HCT116 (cell line): ENCODE results near the gene OR6S1. TPM values are rescaled to one million over a fixed set of nuclear protein-coding genes. Genes with fewer than 3 reads are reported as not detected.

Experiments
- ATAC-seq: fragments of 200-7000 bp; cut with Tn5 transposase; 2 replicates; pipeline ENCODE4 v1.9.1; 2020; ENCODE audit warnings: mild to moderate bottlenecking, moderate library complexity
- BruUV-seq: library from RNA; stranded (reverse); fragments of 400-500 nt; replicated peaks from 2 replicates; lab custom pipeline; 2021; lab: Mats Ljungman, UMichigan
- CTCF ChIA-PET: fragments of 300-600 bp; sonication (Branson Sonifier 250); formaldehyde crosslinking; loops from one replicate; lab custom pipeline; 2021; ENCODE audit warnings: antibody characterized with exemption; lab: Charles Lee
- POLR2A ChIA-PET: fragments of 300-600, 350-600 bp; sonication (Branson Sonifier 250); formaldehyde crosslinking; loops from one replicate; lab custom pipeline; 2021; ENCODE audit warnings: antibody characterized with exemption; lab: Charles Lee
- RAD21 ChIA-PET, 2 experiments: fragments of 300-600 bp; sonication (Branson Sonifier 250); formaldehyde crosslinking; loops; one replicate each; lab custom pipeline; 2023; ENCODE audit warnings: low total read pairs in 2 of 2; ENCODE audit not compliant: uncharacterized antibody in 2 of 2, unreplicated experiment in 2 of 2, low non-redundant PET in 1 of 2; lab: Charles Lee
- DNase-seq: peaks from one replicate; pipeline ENCODE4 v3.0.0-alpha.2; 2010; ENCODE audit warnings: low read depth, low spot score
- H2AFZ ChIP-seq: fragments of 200-600 bp; shearing (Covaris generic), sonication (generic); 2 replicates; pipeline ENCODE4 v1.6.1; 2017; ENCODE audit warnings: low read depth, mixed run types, mixed read lengths, antibody characterized with exemption, low read length; ENCODE audit not compliant: poor library complexity, severe bottlenecking
- H3K27ac ChIP-seq: 2 replicates; pipeline ENCODE4 v1.5.1; 2012; ENCODE audit warnings: low read depth, low read length
- H3K27me3 ChIP-seq: fragments of 200-600 bp; sonication (generic); 2 replicates; pipeline ENCODE4 v1.6.1; 2016; ENCODE audit warnings: mixed run types, low read length, mixed read lengths; ENCODE audit not compliant: insufficient read depth
- H3K36me3 ChIP-seq, 2 experiments: fragments of 200-500 bp in 1 of 2; fragments of 200-600 bp in 1 of 2; sonication (Bioruptor generic) in 1 of 2; sonication (generic) in 1 of 2; 2 replicates each; pipeline versions ENCODE4 v1.5.1 to v1.6.1; 2014 to 2016; ENCODE audit warnings: low read length in 2 of 2, inconsistent platforms in 1 of 2, mixed read lengths in 1 of 2, mixed run types in 1 of 2; ENCODE audit not compliant: insufficient read depth in 2 of 2, control insufficient read depth in 1 of 2
- H3K4me1 ChIP-seq, 2 experiments: fragments of 200-600 bp in 1 of 2; sonication (generic) in 1 of 2; 2 replicates each; pipeline versions ENCODE4 v1.5.1 to v1.6.1; 2012 to 2017; ENCODE audit warnings: low read length in 2 of 2, inconsistent platforms in 1 of 2, mild to moderate bottlenecking in 1 of 2, mixed read lengths in 1 of 2, mixed run types in 1 of 2, moderate library complexity in 1 of 2; ENCODE audit not compliant: insufficient read depth in 2 of 2, control insufficient read depth in 1 of 2
- H3K4me2 ChIP-seq: fragments of 200-600 bp; sonication (generic); 2 replicates; pipeline ENCODE4 v1.6.1; 2017; ENCODE audit warnings: mixed run types, low read length, mixed read lengths
- H3K4me3 ChIP-seq, 2 experiments: fragments of 200-600 bp in 1 of 2; sonication (generic) in 1 of 2; replicated peaks in 1 of 2; 2 replicates each; pipeline ENCODE4 v1.5.1; 2011 to 2016; ENCODE audit warnings: low read length in 2 of 2, control low read depth in 1 of 2, low read depth in 1 of 2, mild to moderate bottlenecking in 1 of 2, mixed read lengths in 1 of 2, mixed run types in 1 of 2
- H3K79me2 ChIP-seq: fragments of 200-600 bp; sonication (generic); 2 replicates; pipeline ENCODE4 v1.6.1; 2017; ENCODE audit warnings: mild to moderate bottlenecking, mixed run types, low read length, moderate library complexity, mixed read lengths; ENCODE audit not compliant: insufficient read depth
- H3K9ac ChIP-seq: fragments of 200-600 bp; sonication (generic); 2 replicates; pipeline ENCODE4 v1.6.1; 2016; ENCODE audit warnings: low read length, mixed read lengths
- H3K9me2 ChIP-seq: fragments of 200-600 bp; sonication (generic), shearing (Covaris generic); 2 replicates; pipeline ENCODE4 v1.6.1; 2017; ENCODE audit warnings: mixed run types, mild to moderate bottlenecking, moderate library complexity; ENCODE audit not compliant: insufficient read depth
- H3K9me3 ChIP-seq, 2 experiments: fragments of 200-500 bp in 1 of 2; fragments of 200-600 bp in 1 of 2; sonication (Bioruptor generic) in 1 of 2; sonication (generic) in 1 of 2; 2 replicates each; pipeline ENCODE4 v1.6.1; 2014 to 2017; ENCODE audit warnings: low read length in 2 of 2, mixed read lengths in 2 of 2, inconsistent platforms in 1 of 2, low read depth in 1 of 2, mild to moderate bottlenecking in 1 of 2, mixed run types in 1 of 2, moderate library complexity in 1 of 2; ENCODE audit not compliant: control insufficient read depth in 1 of 2, insufficient read depth in 1 of 2
- H4K20me1 ChIP-seq: fragments of 200-600 bp; sonication (generic), shearing (Covaris generic); 2 replicates; pipeline ENCODE4 v1.6.1; 2017; ENCODE audit warnings: mixed run types, mild to moderate bottlenecking, moderate library complexity; ENCODE audit not compliant: insufficient read depth
- CBX3 ChIP-seq: IDR thresholded peaks from 2 replicates; pipeline ENCODE4 v1.6.1; 2012; ENCODE audit warnings: low read depth
- CEBPB ChIP-seq: IDR thresholded peaks from 2 replicates; pipeline ENCODE4 v1.6.1; 2012; ENCODE audit warnings: low read depth
- ELF1 ChIP-seq: IDR thresholded peaks from 2 replicates; pipeline ENCODE4 v1.6.1; 2012; ENCODE audit warnings: low read depth, borderline replicate concordance
- EZH2phosphoT487 ChIP-seq: fragments of 200-600 bp; IDR thresholded peaks from 2 replicates; pipeline ENCODE4 v1.6.1; 2018; ENCODE audit warnings: antibody characterized with exemption, borderline replicate concordance
- JUND ChIP-seq: IDR thresholded peaks from 2 replicates; pipeline ENCODE4 v1.6.1; 2012
- POLR2AphosphoS5 ChIP-seq: IDR thresholded peaks from 2 replicates; pipeline ENCODE4 v1.6.1; 2011; ENCODE audit warnings: mild to moderate bottlenecking, low read depth, low read length, moderate library complexity
- SP1 ChIP-seq: IDR thresholded peaks from 2 replicates; pipeline ENCODE4 v1.6.1; 2012; ENCODE audit warnings: low read depth
- TCF7L2 ChIP-seq: IDR thresholded peaks from 2 replicates; pipeline ENCODE4 v1.7.0; 2011; ENCODE audit warnings: borderline replicate concordance, inconsistent platforms; ENCODE audit not compliant: insufficient read depth, insufficient read length; ENCODE audit errors: extremely low read depth
- ZFX ChIP-seq: fragments of 450-650 bp; IDR thresholded peaks from 2 replicates; pipeline ENCODE4 v1.6.1; 2017
- ZNF274 ChIP-seq: fragments of 200-500 bp; sonication (Bioruptor generic); IDR thresholded peaks from 2 replicates; pipeline ENCODE4 v1.6.1; 2014; ENCODE audit warnings: mild to moderate bottlenecking, low read depth, low read length, inconsistent platforms
- intact Hi-C: fragments of 100-400 bp; cut with micrococcal nuclease; formaldehyde crosslinking; loops from 2 replicates; pipeline ENCODE4 v1.10.0; 2022
- total RNA-seq: library from RNA; stranded (reverse); gene quantifications from one replicate; pipeline ENCODE4 v1.2.1, GENCODE V29; 2021; ENCODE audit not compliant: unreplicated experiment
- TF ChIP-seq, protein P1 (sequence below), 3 experiments: fragments of 200-600 bp in 1 of 3; sonication (generic) in 1 of 3; IDR thresholded peaks in 2 of 3; conservative IDR thresholded peaks in 1 of 3; 2 replicates each; pipeline ENCODE4 v1.5.1; 2012 to 2017; ENCODE audit warnings: low read depth in 2 of 3, low read length in 2 of 3, antibody characterized with exemption in 1 of 3, borderline replicate concordance in 1 of 3, control low read depth in 1 of 3, mild to moderate bottlenecking in 1 of 3, mixed read lengths in 1 of 3, mixed run types in 1 of 3, moderate library complexity in 1 of 3; ENCODE audit not compliant: insufficient read depth in 1 of 3
- TF ChIP-seq, protein P2 (sequence below): IDR thresholded peaks from 2 replicates; pipeline ENCODE4 v1.6.1; 2012
- TF ChIP-seq, protein P3 (sequence below): IDR thresholded peaks from 2 replicates; pipeline ENCODE4 v1.6.1; 2012; ENCODE audit warnings: low read depth
- TF ChIP-seq, protein P4 (sequence below): IDR thresholded peaks from 2 replicates; pipeline ENCODE4 v1.6.1; 2011; ENCODE audit warnings: mild to moderate bottlenecking, low read length, moderate library complexity; ENCODE audit not compliant: insufficient replicate concordance; ENCODE audit errors: extremely low read depth
- TF ChIP-seq, protein P5 (sequence below): IDR thresholded peaks from 2 replicates; pipeline ENCODE4 v1.6.1; 2012

Gene OR6S1
- total RNA-seq, 1 experiment from 2014 or later: not detected

DNA sequence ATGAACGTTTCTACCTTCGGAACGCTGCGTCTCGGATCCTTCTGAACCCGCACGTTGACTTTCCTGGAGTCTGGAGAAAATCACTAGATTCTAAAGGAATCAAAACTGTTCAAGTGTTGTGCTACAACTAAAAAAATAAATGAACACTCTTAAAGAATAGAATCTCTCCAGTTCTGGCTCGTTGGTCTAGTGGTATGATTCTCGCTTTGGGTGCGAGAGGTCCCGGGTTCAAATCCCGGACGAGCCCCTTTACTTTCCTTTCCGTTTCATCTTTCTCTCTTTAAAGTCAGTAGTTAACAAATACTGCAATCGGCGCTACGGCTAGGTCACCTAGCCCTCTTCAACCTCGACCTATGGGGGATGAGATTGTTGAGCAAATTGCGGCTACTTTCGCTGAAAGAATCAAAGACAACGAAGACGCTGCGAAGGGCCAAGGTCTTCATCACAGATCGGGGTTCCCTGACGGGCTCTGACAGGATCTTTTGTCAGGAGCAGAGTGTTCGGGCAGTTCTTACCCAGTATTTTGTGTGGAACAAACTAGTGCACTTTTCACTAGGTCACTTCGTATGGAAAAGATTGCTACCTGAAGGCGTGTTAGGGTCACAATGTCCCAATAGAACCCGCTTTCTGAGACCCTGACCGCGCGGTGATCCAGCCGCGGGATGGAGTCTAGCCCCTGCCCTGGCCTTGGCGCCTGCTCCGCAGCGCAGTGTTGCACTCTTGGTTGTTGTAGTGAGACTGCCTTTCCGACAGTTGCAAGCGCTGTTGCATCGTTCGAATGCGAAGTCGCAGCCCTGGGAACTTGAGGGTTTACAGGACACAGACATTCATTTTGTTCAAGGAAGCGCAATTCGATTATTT, 8.4 kb downstream of the OR6S1 start:
- peak overlapping the region; percentile 30; the same call in 1 of the 2 replicates for H3K27ac ChIP-seq
- peak overlapping the region; percentile 89 for H2AFZ ChIP-seq
- H3K4me1 ChIP-seq: peaks cover 0 to 28% of the 10 kb centered on the region in 2 experiments; a peak in 3 of 4 replicates
- H3K79me2 ChIP-seq: no peaks in the 10 kb centered on the region
- H3K4me2 ChIP-seq: peak overlapping the region; percentile 74
- H3K9me2 ChIP-seq: no peaks in the 10 kb centered on the region
- peak overlapping the region; percentile 30 to 42 for H3K4me3 ChIP-seq
- TF ChIP-seq TCF7L2 (peak; percentile 7), EZH2phosphoT487 (no peak), JUND (no peak), CBX3 (peak; percentile 65; the same call in 1 of the 2 replicates), ZNF274 (no peak), CEBPB (no peak), SP1 (no peak), POLR2AphosphoS5 (no peak), ELF1 (no peak), ZFX (no peak)
- TF ChIP-seq, protein P1, sequence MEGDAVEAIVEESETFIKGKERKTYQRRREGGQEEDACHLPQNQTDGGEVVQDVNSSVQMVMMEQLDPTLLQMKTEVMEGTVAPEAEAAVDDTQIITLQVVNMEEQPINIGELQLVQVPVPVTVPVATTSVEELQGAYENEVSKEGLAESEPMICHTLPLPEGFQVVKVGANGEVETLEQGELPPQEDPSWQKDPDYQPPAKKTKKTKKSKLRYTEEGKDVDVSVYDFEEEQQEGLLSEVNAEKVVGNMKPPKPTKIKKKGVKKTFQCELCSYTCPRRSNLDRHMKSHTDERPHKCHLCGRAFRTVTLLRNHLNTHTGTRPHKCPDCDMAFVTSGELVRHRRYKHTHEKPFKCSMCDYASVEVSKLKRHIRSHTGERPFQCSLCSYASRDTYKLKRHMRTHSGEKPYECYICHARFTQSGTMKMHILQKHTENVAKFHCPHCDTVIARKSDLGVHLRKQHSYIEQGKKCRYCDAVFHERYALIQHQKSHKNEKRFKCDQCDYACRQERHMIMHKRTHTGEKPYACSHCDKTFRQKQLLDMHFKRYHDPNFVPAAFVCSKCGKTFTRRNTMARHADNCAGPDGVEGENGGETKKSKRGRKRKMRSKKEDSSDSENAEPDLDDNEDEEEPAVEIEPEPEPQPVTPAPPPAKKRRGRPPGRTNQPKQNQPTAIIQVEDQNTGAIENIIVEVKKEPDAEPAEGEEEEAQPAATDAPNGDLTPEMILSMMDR (IDR thresholded peaks at IDR 0.05 in 2 of 3, conservative IDR thresholded peaks at IDR 0.05 in 1 of 3; ENCODE audit: borderline replicate concordance in 1 of 3, insufficient read depth in 1 of 3, low read depth in 2 of 3, low read length in 2 of 3): no peak
- TF ChIP-seq, protein P2, sequence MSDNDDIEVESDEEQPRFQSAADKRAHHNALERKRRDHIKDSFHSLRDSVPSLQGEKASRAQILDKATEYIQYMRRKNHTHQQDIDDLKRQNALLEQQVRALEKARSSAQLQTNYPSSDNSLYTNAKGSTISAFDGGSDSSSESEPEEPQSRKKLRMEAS: no peak
- TF ChIP-seq, protein P3, sequence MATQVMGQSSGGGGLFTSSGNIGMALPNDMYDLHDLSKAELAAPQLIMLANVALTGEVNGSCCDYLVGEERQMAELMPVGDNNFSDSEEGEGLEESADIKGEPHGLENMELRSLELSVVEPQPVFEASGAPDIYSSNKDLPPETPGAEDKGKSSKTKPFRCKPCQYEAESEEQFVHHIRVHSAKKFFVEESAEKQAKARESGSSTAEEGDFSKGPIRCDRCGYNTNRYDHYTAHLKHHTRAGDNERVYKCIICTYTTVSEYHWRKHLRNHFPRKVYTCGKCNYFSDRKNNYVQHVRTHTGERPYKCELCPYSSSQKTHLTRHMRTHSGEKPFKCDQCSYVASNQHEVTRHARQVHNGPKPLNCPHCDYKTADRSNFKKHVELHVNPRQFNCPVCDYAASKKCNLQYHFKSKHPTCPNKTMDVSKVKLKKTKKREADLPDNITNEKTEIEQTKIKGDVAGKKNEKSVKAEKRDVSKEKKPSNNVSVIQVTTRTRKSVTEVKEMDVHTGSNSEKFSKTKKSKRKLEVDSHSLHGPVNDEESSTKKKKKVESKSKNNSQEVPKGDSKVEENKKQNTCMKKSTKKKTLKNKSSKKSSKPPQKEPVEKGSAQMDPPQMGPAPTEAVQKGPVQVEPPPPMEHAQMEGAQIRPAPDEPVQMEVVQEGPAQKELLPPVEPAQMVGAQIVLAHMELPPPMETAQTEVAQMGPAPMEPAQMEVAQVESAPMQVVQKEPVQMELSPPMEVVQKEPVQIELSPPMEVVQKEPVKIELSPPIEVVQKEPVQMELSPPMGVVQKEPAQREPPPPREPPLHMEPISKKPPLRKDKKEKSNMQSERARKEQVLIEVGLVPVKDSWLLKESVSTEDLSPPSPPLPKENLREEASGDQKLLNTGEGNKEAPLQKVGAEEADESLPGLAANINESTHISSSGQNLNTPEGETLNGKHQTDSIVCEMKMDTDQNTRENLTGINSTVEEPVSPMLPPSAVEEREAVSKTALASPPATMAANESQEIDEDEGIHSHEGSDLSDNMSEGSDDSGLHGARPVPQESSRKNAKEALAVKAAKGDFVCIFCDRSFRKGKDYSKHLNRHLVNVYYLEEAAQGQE: no peak
- TF ChIP-seq, protein P4, sequence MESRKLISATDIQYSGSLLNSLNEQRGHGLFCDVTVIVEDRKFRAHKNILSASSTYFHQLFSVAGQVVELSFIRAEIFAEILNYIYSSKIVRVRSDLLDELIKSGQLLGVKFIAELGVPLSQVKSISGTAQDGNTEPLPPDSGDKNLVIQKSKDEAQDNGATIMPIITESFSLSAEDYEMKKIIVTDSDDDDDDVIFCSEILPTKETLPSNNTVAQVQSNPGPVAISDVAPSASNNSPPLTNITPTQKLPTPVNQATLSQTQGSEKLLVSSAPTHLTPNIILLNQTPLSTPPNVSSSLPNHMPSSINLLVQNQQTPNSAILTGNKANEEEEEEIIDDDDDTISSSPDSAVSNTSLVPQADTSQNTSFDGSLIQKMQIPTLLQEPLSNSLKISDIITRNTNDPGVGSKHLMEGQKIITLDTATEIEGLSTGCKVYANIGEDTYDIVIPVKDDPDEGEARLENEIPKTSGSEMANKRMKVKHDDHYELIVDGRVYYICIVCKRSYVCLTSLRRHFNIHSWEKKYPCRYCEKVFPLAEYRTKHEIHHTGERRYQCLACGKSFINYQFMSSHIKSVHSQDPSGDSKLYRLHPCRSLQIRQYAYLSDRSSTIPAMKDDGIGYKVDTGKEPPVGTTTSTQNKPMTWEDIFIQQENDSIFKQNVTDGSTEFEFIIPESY: no peak
- TF ChIP-seq, protein P5, sequence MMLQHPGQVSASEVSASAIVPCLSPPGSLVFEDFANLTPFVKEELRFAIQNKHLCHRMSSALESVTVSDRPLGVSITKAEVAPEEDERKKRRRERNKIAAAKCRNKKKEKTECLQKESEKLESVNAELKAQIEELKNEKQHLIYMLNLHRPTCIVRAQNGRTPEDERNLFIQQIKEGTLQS: peak; percentile 92
- H3K36me3 ChIP-seq: no peaks in the 10 kb centered on the region
- no peaks in the 10 kb centered on the region for H4K20me1 ChIP-seq
- intact Hi-C loops: loop anchor here (1.0 kb wide), 1 partner anchor 20 kb away; no protein-coding TSS in a partner anchor
- H3K9ac ChIP-seq: 0 out of 2 replicates have a peak overlapping the region, but pooled peaks have one; percentile 17
- H3K27me3 ChIP-seq: no peaks in the 10 kb centered on the region; the same call in 1 of the 2 replicates
- no TSS peak for BruUV-seq
- ATAC-seq (peak; percentile 76), DNase-seq (no peak)
- CTCF ChIA-PET: interaction anchor here (1.3 kb wide), 1 partner anchor 20 kb away, joined by 4 read pairs; no protein-coding TSS in a partner anchor
- RAD21 ChIA-PET: interaction anchor here (0.7 kb wide), 2 partner anchors 20 kb away, joined by 3 to 4 read pairs; no protein-coding TSS in a partner anchor
- no peaks in the 10 kb centered on the region for H3K9me3 ChIP-seq
- POLR2A ChIA-PET: no interaction called here
